Measurements from ENCODE around the gene PDE1C. TPM values are rescaled to one million over a fixed set of nuclear protein-coding genes. Genes with fewer than 3 reads are reported as not detected.
A peak's percentile ranks its signal among the peaks of the same experiment; 100 is the strongest.

The PDE1C gene
- total RNA-seq, 1 donor from 2014 or later: 54.6 TPM

DNA sequence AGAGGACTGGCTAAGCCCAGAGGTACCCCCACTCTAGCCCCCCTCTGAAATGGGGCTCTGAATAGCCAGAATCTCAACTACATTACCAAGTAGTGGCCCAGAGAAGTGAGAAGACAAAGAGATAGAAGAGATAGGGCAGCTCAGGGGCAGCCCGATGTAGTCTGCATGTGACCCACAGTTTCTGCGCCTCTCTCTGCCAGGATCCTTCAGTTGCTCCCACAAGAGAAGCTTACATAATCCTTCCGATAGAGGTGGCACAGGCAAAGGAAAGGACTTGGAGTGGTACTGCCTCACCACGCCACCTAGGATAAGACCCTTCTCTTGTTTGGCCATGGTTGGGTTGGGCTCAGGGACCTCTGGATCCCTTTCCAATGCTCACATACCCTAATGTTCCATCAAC, 5.4 kb upstream of the PDE1C start:
- DNase-seq (ENCODE audit: low spot score): no peak
- Mint-ChIP-seq H3K27me3 (ENCODE audit: low read depth) (no peaks in the 10 kb centered on the region), H3K27ac (ENCODE audit: unreplicated experiment) (peak overlapping the region; percentile 45), H3K36me3 (ENCODE audit: low read depth) (peaks cover 1% of the 10 kb centered on the region), H3K4me3 (ENCODE audit: unreplicated experiment) (no peak overlapping the region), H3K9me3 (ENCODE audit: low read depth) (no peaks in the 10 kb centered on the region), H3K4me1 (ENCODE audit: low read depth) (peaks cover 34% of the 10 kb centered on the region)
- TF ChIP-seq CTCF (IDR thresholded peaks at IDR 0.05): no peak

GRCh38 chr7:32074787-32075585, 4.8 kb upstream of the PDE1C start:
- DNase-seq (ENCODE audit: low spot score): no peak
- Mint-ChIP-seq H3K27me3 (ENCODE audit: low read depth) (no peaks in the 10 kb centered on the region), H3K4me3 (ENCODE audit: unreplicated experiment) (no peak overlapping the region), H3K9me3 (ENCODE audit: low read depth) (no peaks in the 10 kb centered on the region), H3K4me1 (ENCODE audit: low read depth) (peaks cover 35% of the 10 kb centered on the region), H3K36me3 (ENCODE audit: low read depth) (peaks cover 1% of the 10 kb centered on the region), H3K27ac (ENCODE audit: unreplicated experiment) (no peak overlapping the region)
- no peak for TF ChIP-seq CTCF (IDR thresholded peaks at IDR 0.05)

DNA sequence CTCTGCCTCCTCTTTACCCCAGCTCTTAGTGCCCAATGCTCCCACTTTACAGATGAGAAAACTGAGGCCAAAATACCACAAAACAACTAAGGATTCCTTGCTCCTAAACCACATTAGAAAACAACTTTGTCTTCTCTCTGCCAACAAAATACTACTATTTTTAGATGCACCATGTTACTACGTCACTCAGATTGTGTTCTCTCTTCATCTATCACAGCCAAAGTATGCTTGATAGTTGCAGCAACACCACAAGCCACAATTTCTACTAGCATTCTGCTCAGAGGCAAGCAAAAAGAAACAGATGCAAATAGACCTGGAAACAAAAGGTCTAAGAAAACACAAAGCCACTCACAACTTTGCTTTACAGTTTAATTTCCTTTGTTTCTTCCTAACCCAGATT, 3.3 kb upstream of the PDE1C start:
- H3K36me3 Mint-ChIP-seq (ENCODE audit: low read depth): no peaks in the 10 kb centered on the region
- no peak for TF ChIP-seq CTCF (IDR thresholded peaks at IDR 0.05)
- no peaks in the 10 kb centered on the region for H3K9me3 Mint-ChIP-seq (ENCODE audit: low read depth)
- no peaks in the 10 kb centered on the region for H3K27me3 Mint-ChIP-seq (ENCODE audit: low read depth)
- H3K4me3 Mint-ChIP-seq (ENCODE audit: unreplicated experiment): no peak overlapping the region
- H3K27ac Mint-ChIP-seq (ENCODE audit: unreplicated experiment): no peak overlapping the region
- peaks cover 44% of the 10 kb centered on the region for H3K4me1 Mint-ChIP-seq (ENCODE audit: low read depth)
- no peak for DNase-seq (ENCODE audit: low spot score)

GRCh38 chr7:32072397-32072796, 2.2 kb upstream of the PDE1C start:
- peak; percentile 36 for TF ChIP-seq CTCF (IDR thresholded peaks at IDR 0.05)
- no peak overlapping the region for H3K27ac Mint-ChIP-seq (ENCODE audit: unreplicated experiment)
- no peak for DNase-seq (ENCODE audit: low spot score)
- H3K27me3 Mint-ChIP-seq (ENCODE audit: low read depth): no peaks in the 10 kb centered on the region
- peaks cover 53% of the 10 kb centered on the region for H3K4me1 Mint-ChIP-seq (ENCODE audit: low read depth)
- no peaks in the 10 kb centered on the region for H3K9me3 Mint-ChIP-seq (ENCODE audit: low read depth)
- H3K4me3 Mint-ChIP-seq (ENCODE audit: unreplicated experiment): no peak overlapping the region
- H3K36me3 Mint-ChIP-seq (ENCODE audit: low read depth): no peaks in the 10 kb centered on the region

- no peak for DNase-seq (ENCODE audit: low spot score)
- Mint-ChIP-seq H3K9me3 (ENCODE audit: low read depth) (no peaks in the 10 kb centered on the region), H3K4me1 (ENCODE audit: low read depth) (peaks cover 52% of the 10 kb centered on the region), H3K27me3 (ENCODE audit: low read depth) (no peaks in the 10 kb centered on the region), H3K27ac (ENCODE audit: unreplicated experiment) (peak overlapping the region; percentile 92), H3K4me3 (ENCODE audit: unreplicated experiment) (peak overlapping the region; percentile 90), H3K36me3 (ENCODE audit: low read depth) (no peaks in the 10 kb centered on the region)
- TF ChIP-seq CTCF (IDR thresholded peaks at IDR 0.05): no peak
Observed at GRCh38 chr7:32071466-32072091, 1.4 kb upstream of the PDE1C start.
